GM21447 (cell line): ENCODE results near the gene SYT7.

ENCODE experiments used
- ATAC-seq: cut with Tn5 transposase; IDR thresholded peaks from one replicate; pipeline ENCODE4 v1.9.1; 2021; ENCODE audit not compliant: unreplicated experiment

SYT7 gene

GRCh38 chr11:61609000-61609979, 28.4 kb upstream of the SYT7 start:
- no peak for ATAC-seq

- ATAC-seq, result no peak
Observed at GRCh38 chr11:61607920-61608599, 27.2 kb upstream of the SYT7 start.

- no peak for ATAC-seq
Observed at GRCh38 chr11:61607426-61607825, 26.6 kb upstream of the SYT7 start.

- no peak for ATAC-seq
Observed at GRCh38 chr11:61603667-61604066, 22.8 kb upstream of the SYT7 start.

- ATAC-seq, result no peak
Observed at GRCh38 chr11:61602775-61603569, 22.1 kb upstream of the SYT7 start.

GRCh38 chr11:61601512-61601911, 20.6 kb upstream of the SYT7 start:
- no peak for ATAC-seq

- ATAC-seq, result no peak
Observed at GRCh38 chr11:61599968-61600710, 19.3 kb upstream of the SYT7 start.

GRCh38 chr11:61598886-61599868, 18.3 kb upstream of the SYT7 start:
- no peak for ATAC-seq

GRCh38 chr11:61598374-61598773, 17.5 kb upstream of the SYT7 start:
- ATAC-seq, result no peak

GRCh38 chr11:61596990-61597389, 16.1 kb upstream of the SYT7 start:
- ATAC-seq, result no peak

GRCh38 chr11:61596542-61596941, 15.7 kb upstream of the SYT7 start:
- no peak for ATAC-seq

- no peak for ATAC-seq
Observed at GRCh38 chr11:61594907-61595257, 14.0 kb upstream of the SYT7 start.

- no peak for ATAC-seq
Observed at GRCh38 chr11:61593151-61593550, 12.3 kb upstream of the SYT7 start.

GRCh38 chr11:61592176-61592575, 11.3 kb upstream of the SYT7 start:
- no peak for ATAC-seq

GRCh38 chr11:61589961-61590360, 9.1 kb upstream of the SYT7 start:
- ATAC-seq, result no peak

- no peak for ATAC-seq
Observed at GRCh38 chr11:61588728-61589191, 7.9 kb upstream of the SYT7 start.

- ATAC-seq, result no peak
Observed at GRCh38 chr11:61587951-61588727, 7.3 kb upstream of the SYT7 start.

- no peak for ATAC-seq
Observed at GRCh38 chr11:61587541-61587941, 6.7 kb upstream of the SYT7 start.
